A549 treated with DMSO at 1 μM for 4 hours (cell line): ENCODE measurements around the gene NPIPB9. TPM values are rescaled to one million over a fixed set of nuclear protein-coding genes. Genes with fewer than 3 reads are reported as not detected.

Source experiments
- total RNA-seq: library from RNA; stranded (reverse); fragments of 200-300 nt; extraction: Qiagen RNA extraction; gene quantifications from 5 replicates; pipeline ENCODE4 v1.2.3, GENCODE V29; 2022; ENCODE audit warnings: low read depth

Gene NPIPB9
- 0.69 to 2.3 TPM (median 1.8 TPM) in 5 replicates for total RNA-seq

GRCh38 chr16:28751487-28751886, at the start of gene NPIPB9:
TSS of gene NPIPB9 (plus strand) at chr16:28751787.

DNA sequence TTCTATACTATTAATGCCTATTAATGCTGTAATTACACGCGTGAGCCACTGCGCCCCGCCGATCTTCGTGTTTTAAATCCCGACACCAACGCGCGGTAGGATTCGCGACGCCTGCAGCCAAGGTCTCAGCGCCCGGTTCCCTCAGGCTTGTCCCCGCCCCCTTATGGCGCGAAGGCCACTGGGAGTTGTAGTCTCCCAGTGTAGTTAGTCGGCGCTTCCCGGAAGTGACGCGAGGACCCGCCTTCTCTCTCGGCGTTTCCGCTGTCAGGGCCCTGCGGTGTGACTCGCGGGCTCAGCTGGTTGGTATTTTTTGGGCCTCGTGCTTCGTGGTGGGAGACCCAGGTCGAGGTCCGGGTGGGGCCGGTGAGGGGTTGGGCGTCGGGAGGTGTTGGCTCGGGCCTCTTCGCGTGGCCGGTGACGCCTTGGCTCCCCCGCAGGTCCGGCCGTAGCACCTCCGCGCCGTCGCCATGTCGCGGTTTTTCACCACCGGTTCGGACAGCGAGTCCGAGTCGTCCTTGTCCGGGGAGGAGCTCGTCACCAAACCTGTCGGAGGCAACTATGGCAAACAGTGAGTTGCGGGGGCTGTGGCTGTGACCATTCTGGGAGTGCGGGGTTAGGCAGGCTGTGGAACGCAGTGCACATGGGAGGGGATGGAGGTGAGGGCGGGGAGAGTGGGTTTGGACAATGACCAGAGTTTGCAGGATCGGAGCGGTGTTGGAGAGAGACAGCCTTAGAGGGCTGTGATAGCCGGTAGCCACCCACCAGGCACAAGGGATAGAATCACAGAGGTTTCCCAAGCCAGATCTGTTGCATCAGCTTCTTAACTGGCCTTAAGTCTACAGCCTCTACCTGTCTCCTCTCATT, 40.1 kb upstream of the NPIPB9 start, which contains the start of gene EIF3C:
Gene EIF3C, plus strand, starts transcription at position 245 of the 864 bp plus-strand sequence. Its CDS starts 223 bp downstream, at position 468.

Other genes starting within 250 kb of the NPIPB9 start
- gene IL27, start 245.0 kb upstream of the NPIPB9 start, total RNA-seq = not detected in 5 replicates
- 12.6 to 15.5 TPM (median 14.8 TPM) in 5 replicates for gene NUPR1, start 212.8 kb upstream of the NPIPB9 start, total RNA-seq
- gene SGF29, start 197.9 kb upstream of the NPIPB9 start, total RNA-seq = 18.6 to 23.1 TPM (median 21.3 TPM) in 5 replicates
- 0.09 to 0.22 TPM (median 0.15 TPM) in 3 of 5 replicates, not detected in the others for gene SULT1A2, start 154.7 kb upstream of the NPIPB9 start, total RNA-seq
- gene SULT1A1, start 141.7 kb upstream of the NPIPB9 start, total RNA-seq = 4.7 to 6.8 TPM (median 5.4 TPM) in 5 replicates
- gene NPIPB8, start 113.7 kb upstream of the NPIPB9 start, total RNA-seq = 0.52 to 0.56 TPM in 2 of 5 replicates, not detected in the others
- 182 to 381 TPM (median 343 TPM) in 5 replicates for gene EIF3C, start 40.3 kb upstream of the NPIPB9 start, total RNA-seq
- 95.3 to 153 TPM (median 135 TPM) in 5 replicates for gene ATXN2L, start 71.2 kb downstream of the NPIPB9 start, total RNA-seq
- gene TUFM, start 94.6 kb downstream of the NPIPB9 start, total RNA-seq = 230 to 318 TPM (median 288 TPM) in 5 replicates
- gene SH2B1, start 112.1 kb downstream of the NPIPB9 start, total RNA-seq = 22.4 to 32.6 TPM (median 31.1 TPM) in 5 replicates
- gene ATP2A1, start 126.7 kb downstream of the NPIPB9 start, total RNA-seq = 1.4 to 3.6 TPM (median 2.4 TPM) in 5 replicates
- gene RABEP2, start 173.5 kb downstream of the NPIPB9 start, total RNA-seq = 9.1 to 11.9 TPM (median 10.7 TPM) in 5 replicates
- not detected in 5 replicates for gene CD19, start 180.2 kb downstream of the NPIPB9 start, total RNA-seq
- gene NFATC2IP, start 199.2 kb downstream of the NPIPB9 start, total RNA-seq = 20.5 to 34.2 TPM (median 29.9 TPM) in 5 replicates
- gene SPNS1, start 223.0 kb downstream of the NPIPB9 start, total RNA-seq = 56.8 to 81.3 TPM (median 69.7 TPM) in 5 replicates
- gene LAT, start 233.3 kb downstream of the NPIPB9 start, total RNA-seq = 3.1 to 6.1 TPM (median 4.3 TPM) in 5 replicates